Neural progenitor cell (in vitro differentiated cells): ENCODE data around the gene ADCYAP1. TPM values are rescaled to one million over a fixed set of nuclear protein-coding genes. Genes with fewer than 3 reads are reported as not detected.

Experiments
- DNase-seq: peaks from one replicate; pipeline ENCODE4 v3.0.0-alpha.2; 2016; ENCODE audit warnings: low spot score
- H2AFZ ChIP-seq: fragments of 200-600 bp; sonication (generic); replicated peaks from 2 replicates; pipeline ENCODE4 v1.6.1; 2016; ENCODE audit warnings: antibody characterized with exemption
- H3F3A ChIP-seq: fragments of 200-600 bp; sonication (generic); 2 replicates; pipeline ENCODE4 v1.6.1; 2016; ENCODE audit warnings: antibody characterized with exemption, low read depth
- H3K27ac ChIP-seq: fragments of 200-600 bp; sonication (generic); 2 replicates; pipeline ENCODE4 v1.5.1; 2016; ENCODE audit warnings: mild to moderate bottlenecking
- H3K27me3 ChIP-seq: fragments of 200-600 bp; sonication (generic); 2 replicates; pipeline ENCODE4 v1.6.1; 2016; ENCODE audit warnings: mild to moderate bottlenecking, moderate library complexity
- H3K36me3 ChIP-seq: fragments of 200-600 bp; sonication (generic); 2 replicates; pipeline ENCODE4 v1.5.1; 2016
- H3K4me1 ChIP-seq: fragments of 200-600 bp; sonication (generic); 2 replicates; pipeline ENCODE4 v1.6.1; 2016; ENCODE audit warnings: mixed run types
- H3K4me2 ChIP-seq: fragments of 200-600 bp; sonication (generic); 2 replicates; pipeline ENCODE4 v1.6.1; 2016
- H3K4me3 ChIP-seq: fragments of 200-600 bp; sonication (generic); 2 replicates; pipeline ENCODE4 v1.5.1; 2016
- H3K79me2 ChIP-seq: fragments of 200-600 bp; sonication (generic); 2 replicates; pipeline ENCODE4 v1.6.1; 2016; ENCODE audit warnings: low read depth
- H3K9ac ChIP-seq: fragments of 200-600 bp; sonication (generic); 2 replicates; pipeline ENCODE4 v1.6.1; 2016
- H3K9me3 ChIP-seq: fragments of 200-600 bp; sonication (generic); 2 replicates; pipeline ENCODE4 v1.5.1; 2016; ENCODE audit warnings: low read depth
- H4K20me1 ChIP-seq: fragments of 200-600 bp; sonication (generic); 2 replicates; pipeline ENCODE4 v1.6.1; 2016; ENCODE audit warnings: low read depth
- H3K27ac Mint-ChIP-seq: 3 replicates; pipeline ENCODE4 v1.8.0; 2021; ENCODE audit warnings: mixed read lengths
- H3K27me3 Mint-ChIP-seq: 2 replicates; pipeline ENCODE4 v1.8.0; 2022; ENCODE audit warnings: low read depth, mild to moderate bottlenecking, inconsistent platforms, moderate library complexity, mixed read lengths; ENCODE audit not compliant: insufficient read depth
- H3K36me3 Mint-ChIP-seq: 3 replicates; pipeline ENCODE4 v1.8.0; 2021; ENCODE audit warnings: mixed read lengths
- H3K4me1 Mint-ChIP-seq: 3 replicates; pipeline ENCODE4 v1.8.0; 2021; ENCODE audit warnings: mixed read lengths
- H3K4me3 Mint-ChIP-seq: 3 replicates; pipeline ENCODE4 v1.8.0; 2021; ENCODE audit warnings: mild to moderate bottlenecking, moderate library complexity, mixed read lengths
- H3K9me3 Mint-ChIP-seq: 3 replicates; pipeline ENCODE4 v1.8.0; 2020; ENCODE audit warnings: mixed read lengths
- EZH2 ChIP-seq: fragments of 200-600 bp; sonication (generic); IDR thresholded peaks from 2 replicates; pipeline ENCODE4 v1.6.1; 2017; ENCODE audit warnings: antibody characterized with exemption, mild to moderate bottlenecking, moderate library complexity
- EZH2phosphoT487 ChIP-seq: fragments of 200-600 bp; sonication (generic); IDR thresholded peaks from 2 replicates; pipeline ENCODE4 v1.6.1; 2017; ENCODE audit warnings: antibody characterized with exemption
- total RNA-seq: library from RNA; depleted of rRNA; stranded (reverse); fragments of >200 nt; gene quantifications from 2 replicates; pipeline ENCODE4 v1.2.3, GENCODE V29; 2015; ENCODE audit warnings: low replicate concordance
- TF ChIP-seq, protein P1 (sequence below): fragments of 200-600 bp; sonication (generic); IDR thresholded peaks from 2 replicates; pipeline ENCODE4 v1.5.1; 2017; ENCODE audit warnings: antibody characterized with exemption, mild to moderate bottlenecking

The ADCYAP1 gene
- total RNA-seq = 0.03 and 0.04 TPM in 2 replicates

DNA sequence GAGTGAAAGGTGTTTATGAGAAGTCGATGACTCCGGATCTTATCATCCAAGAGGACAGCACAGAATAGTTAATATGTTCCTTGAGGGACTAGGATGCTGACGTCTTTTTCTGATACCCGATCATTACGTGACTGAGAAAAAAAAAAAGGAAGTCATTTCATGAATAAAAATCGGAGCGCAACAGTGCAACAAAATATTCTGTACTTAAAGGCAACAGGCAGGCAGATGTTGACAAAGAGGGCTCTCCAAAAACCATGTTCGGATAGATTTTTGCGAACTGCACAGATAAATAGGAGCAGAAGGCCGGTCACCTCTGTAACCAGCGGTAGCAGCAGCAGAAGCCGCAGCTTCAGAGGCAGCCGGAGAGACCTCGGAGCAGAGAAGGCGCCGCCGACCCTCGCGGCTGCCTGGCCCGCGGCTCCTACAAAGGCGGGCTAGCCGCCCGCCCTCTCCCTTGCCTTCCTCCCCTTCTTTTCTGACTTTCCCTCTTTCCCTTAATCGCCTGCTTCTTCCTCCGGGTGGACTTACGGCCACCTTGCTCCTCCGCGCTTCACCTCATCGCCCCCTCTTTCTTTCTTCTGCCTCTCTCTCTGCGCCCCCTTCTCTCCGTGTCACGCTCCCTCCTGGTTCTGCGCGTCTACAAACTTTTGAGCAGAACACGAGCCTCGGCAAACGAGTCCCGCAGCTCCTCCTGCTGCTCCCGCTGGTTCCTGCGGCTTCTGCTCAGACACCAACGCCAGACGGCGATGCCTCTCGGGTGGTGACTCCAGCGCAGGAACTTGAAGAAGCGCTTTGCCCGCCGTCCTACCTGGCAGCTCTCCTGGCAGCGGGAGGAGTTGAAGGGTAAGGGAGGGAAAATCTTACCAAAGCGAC lies at the start of gene ADCYAP1:
Gene ADCYAP1, plus strand, starts transcription at position 654 of the 873 bp plus-strand sequence. CDS start 516 bp downstream, outside the sequence.
- Histone ChIP-seq H3K9me3 (no peaks in the 10 kb centered on the region), H3F3A (peaks cover 32% of the 10 kb centered on the region), H3K27me3 (peaks cover 98% of the 10 kb centered on the region), H3K79me2 (no peaks in the 10 kb centered on the region), H3K36me3 (no peaks in the 10 kb centered on the region), H3K4me3 (peak within 1 kb of the TSS; percentile 57), H3K4me2 (peak within 1 kb of the TSS; percentile 98), H3K27ac (no peak within 1 kb of the TSS), H3K4me1 (peaks cover 53% of the 10 kb centered on the region), H3K9ac (no peak within 1 kb of the TSS), H4K20me1 (peaks cover 74% of the 10 kb centered on the region), H2AFZ (no peak within 1 kb of the TSS)
- Mint-ChIP-seq H3K27me3 (peaks cover 72% of the 10 kb centered on the region), H3K9me3 (no peaks in the 10 kb centered on the region), H3K27ac (no peak within 1 kb of the TSS), H3K4me3 (peak within 1 kb of the TSS; percentile 78), H3K36me3 (no peaks in the 10 kb centered on the region), H3K4me1 (peaks cover 24% of the 10 kb centered on the region)
- TF ChIP-seq, protein P1, sequence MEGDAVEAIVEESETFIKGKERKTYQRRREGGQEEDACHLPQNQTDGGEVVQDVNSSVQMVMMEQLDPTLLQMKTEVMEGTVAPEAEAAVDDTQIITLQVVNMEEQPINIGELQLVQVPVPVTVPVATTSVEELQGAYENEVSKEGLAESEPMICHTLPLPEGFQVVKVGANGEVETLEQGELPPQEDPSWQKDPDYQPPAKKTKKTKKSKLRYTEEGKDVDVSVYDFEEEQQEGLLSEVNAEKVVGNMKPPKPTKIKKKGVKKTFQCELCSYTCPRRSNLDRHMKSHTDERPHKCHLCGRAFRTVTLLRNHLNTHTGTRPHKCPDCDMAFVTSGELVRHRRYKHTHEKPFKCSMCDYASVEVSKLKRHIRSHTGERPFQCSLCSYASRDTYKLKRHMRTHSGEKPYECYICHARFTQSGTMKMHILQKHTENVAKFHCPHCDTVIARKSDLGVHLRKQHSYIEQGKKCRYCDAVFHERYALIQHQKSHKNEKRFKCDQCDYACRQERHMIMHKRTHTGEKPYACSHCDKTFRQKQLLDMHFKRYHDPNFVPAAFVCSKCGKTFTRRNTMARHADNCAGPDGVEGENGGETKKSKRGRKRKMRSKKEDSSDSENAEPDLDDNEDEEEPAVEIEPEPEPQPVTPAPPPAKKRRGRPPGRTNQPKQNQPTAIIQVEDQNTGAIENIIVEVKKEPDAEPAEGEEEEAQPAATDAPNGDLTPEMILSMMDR = peak; percentile 33
- peak; percentile 85 for TF ChIP-seq EZH2
- TF ChIP-seq EZH2phosphoT487 = peak; percentile 73
- DNase-seq = peak; percentile 82

GRCh38 chr18:857986-858385 lies 46.7 kb upstream of the ADCYAP1 start:
- Histone ChIP-seq H3K4me1 (no peaks in the 10 kb centered on the region), H3K4me2 (no peak overlapping the region), H4K20me1 (no peaks in the 10 kb centered on the region), H3K9me3 (no peaks in the 10 kb centered on the region), H3K79me2 (no peaks in the 10 kb centered on the region), H3F3A (no peaks in the 10 kb centered on the region), H3K9ac (no peak overlapping the region), H2AFZ (no peak overlapping the region), H3K27ac (no peak overlapping the region), H3K4me3 (no peak overlapping the region), H3K36me3 (no peaks in the 10 kb centered on the region), H3K27me3 (no peaks in the 10 kb centered on the region)
- Mint-ChIP-seq H3K4me3 (no peak overlapping the region), H3K27me3 (peaks cover 4% of the 10 kb centered on the region), H3K4me1 (no peaks in the 10 kb centered on the region), H3K9me3 (no peaks in the 10 kb centered on the region), H3K27ac (no peak overlapping the region), H3K36me3 (no peaks in the 10 kb centered on the region)
- TF ChIP-seq, protein P1 = no peak
- TF ChIP-seq EZH2phosphoT487 = no peak
- TF ChIP-seq EZH2 = no peak
- no peak for DNase-seq

DNA sequence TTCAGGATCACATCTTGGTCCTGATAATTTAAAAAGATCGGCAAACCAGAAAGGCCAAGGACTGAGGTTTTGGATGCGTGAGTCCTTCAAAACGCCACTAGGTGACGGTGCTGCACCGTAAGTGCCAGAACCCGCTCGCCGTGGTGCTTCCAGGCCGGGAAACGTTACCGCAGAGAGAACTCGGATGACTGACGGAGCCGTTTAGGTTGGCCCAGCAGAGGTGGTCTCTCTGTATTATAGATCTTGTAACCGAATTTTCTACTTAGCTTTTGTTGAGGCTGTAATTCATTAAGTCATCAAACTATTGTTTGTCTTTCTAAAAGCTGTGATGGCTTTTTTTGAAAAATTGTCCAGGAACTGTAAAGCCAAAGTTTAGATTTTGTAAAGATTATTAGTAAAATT lies 39.8 kb upstream of the ADCYAP1 start:
- Mint-ChIP-seq H3K9me3 (no peaks in the 10 kb centered on the region), H3K27me3 (peaks cover 6% of the 10 kb centered on the region), H3K4me1 (no peaks in the 10 kb centered on the region), H3K4me3 (no peak overlapping the region), H3K36me3 (no peaks in the 10 kb centered on the region), H3K27ac (no peak overlapping the region)
- no peak overlapping the region for H3K9ac ChIP-seq
- H3K4me3 ChIP-seq = no peak overlapping the region
- no peaks in the 10 kb centered on the region for H3K4me1 ChIP-seq
- DNase-seq = peak; percentile 90
- no peaks in the 10 kb centered on the region for H3K36me3 ChIP-seq
- H3K27me3 ChIP-seq = no peaks in the 10 kb centered on the region
- no peak overlapping the region for H3K27ac ChIP-seq
- TF ChIP-seq EZH2phosphoT487 = no peak
- TF ChIP-seq, protein P1 = peak; percentile 99
- H4K20me1 ChIP-seq = no peaks in the 10 kb centered on the region
- H3K79me2 ChIP-seq = no peaks in the 10 kb centered on the region
- H3K9me3 ChIP-seq = no peaks in the 10 kb centered on the region
- no peaks in the 10 kb centered on the region for H3F3A ChIP-seq
- H3K4me2 ChIP-seq = no peak overlapping the region
- no peak overlapping the region for H2AFZ ChIP-seq
